ENCODE data around the gene TMEM86A. TPM values are rescaled to one million over a fixed set of nuclear protein-coding genes. Genes with fewer than 3 reads are reported as not detected.
A peak's percentile ranks its signal among the peaks of the same experiment; 100 is the strongest.

TMEM86A gene
- total RNA-seq, 2 donors from 2014 or later, result 4.7 to 5.6 TPM

GRCh38 chr11:18703001-18703763 lies 4.6 kb downstream of the TMEM86A start:
- peaks cover 42% of the 10 kb centered on the region for H3K4me1 ChIP-seq
- TF ChIP-seq POLR2A (IDR thresholded peaks at IDR 0.05), result no peak
- TF ChIP-seq CTCF (IDR thresholded peaks at IDR 0.05), result no peak
- intact Hi-C loops (cut with DNase I), result no loop called here
- no peaks in the 10 kb centered on the region for H3K36me3 ChIP-seq (replicated peaks in 1 of 2; ENCODE audit: insufficient read depth in 1 of 2, low read depth in 2 of 2)
- WGBS, 2 donors, result 85 to 97% methylated on average over 2 of the region's 2 CpGs
- no peaks in the 10 kb centered on the region for H3K27me3 ChIP-seq
- H3K4me3 ChIP-seq, result no peak overlapping the region
- no peak for ATAC-seq
- no peak overlapping the region for H3K27ac ChIP-seq
- no peak for DNase-seq
- H3K9me3 ChIP-seq, result no peaks in the 10 kb centered on the region

GRCh38 chr11:18704045-18704645 lies 5.6 kb downstream of the TMEM86A start:
- no peaks in the 10 kb centered on the region for H3K36me3 ChIP-seq (replicated peaks in 1 of 2; ENCODE audit: insufficient read depth in 1 of 2, low read depth in 2 of 2)
- DNase-seq (no peak), ATAC-seq (no peak)
- intact Hi-C loops (cut with DNase I), result no loop called here
- no peaks in the 10 kb centered on the region for H3K27me3 ChIP-seq
- WGBS, 2 donors, result 85 to 93% methylated on average over 5 of the region's 5 CpGs
- no peak overlapping the region for H3K27ac ChIP-seq
- H3K4me1 ChIP-seq, result peaks cover 38% of the 10 kb centered on the region
- no peak overlapping the region for H3K4me3 ChIP-seq
- H3K9me3 ChIP-seq, result no peaks in the 10 kb centered on the region
- TF ChIP-seq POLR2A (IDR thresholded peaks at IDR 0.05), result no peak

- Histone ChIP-seq H3K4me1 (peaks cover 33% of the 10 kb centered on the region), H3K27ac (no peak overlapping the region), H3K4me3 (no peak overlapping the region), H3K27me3 (no peaks in the 10 kb centered on the region), H3K36me3 (replicated peaks in 1 of 2; ENCODE audit: insufficient read depth in 1 of 2, low read depth in 2 of 2) (no peaks in the 10 kb centered on the region), H3K9me3 (no peaks in the 10 kb centered on the region)
- ATAC-seq (no peak), DNase-seq (no peak)
- TF ChIP-seq POLR2A (IDR thresholded peaks at IDR 0.05) (no peak), CTCF (IDR thresholded peaks at IDR 0.05) (no peak)
- 64 to 69% methylated on average over 1 of the region's 1 CpG for WGBS, 2 donors
- intact Hi-C loops (cut with DNase I), result no loop called here
Measured at GRCh38 chr11:18704698-18705097, 6.1 kb downstream of the TMEM86A start.

GRCh38 chr11:18705651-18706281 lies 7.2 kb downstream of the TMEM86A start:
- H3K4me1 ChIP-seq, result peaks cover 23% of the 10 kb centered on the region
- no peaks in the 10 kb centered on the region for H3K36me3 ChIP-seq (replicated peaks in 1 of 2; ENCODE audit: insufficient read depth in 1 of 2, low read depth in 2 of 2)
- DNase-seq (peak; percentile 41 to 54 (median 46)), ATAC-seq (peak; percentile 67)
- intact Hi-C loops (cut with DNase I), result no loop called here
- H3K27me3 ChIP-seq, result no peaks in the 10 kb centered on the region
- peak overlapping the region in 1 of 2 donors; percentile 22 for H3K4me3 ChIP-seq
- H3K9me3 ChIP-seq, result no peaks in the 10 kb centered on the region
- H3K27ac ChIP-seq, result peak overlapping the region; percentile 38 to 54 (median 45)
- no peak for TF ChIP-seq CTCF (IDR thresholded peaks at IDR 0.05)
- TF ChIP-seq POLR2A (IDR thresholded peaks at IDR 0.05), result peak in 1 of 3 donors; percentile 29
- WGBS, 2 donors, result 3 to 4% methylated on average over 6 to 46 of the region's 46 CpGs

Data from body of pancreas (tissue), 4 donors.